Ovary (tissue), 3 donors: ENCODE data around the gene CBX7.

Experiments
- EP300 ChIP-seq: sonication (generic); formaldehyde crosslinking; IDR thresholded peaks from one replicate; pipeline ENCODE4 v1.6.1; 2017; ENCODE audit warnings: antibody characterized with exemption
- POLR2A ChIP-seq: fragments of 450-650 bp; IDR thresholded peaks from one replicate; pipeline ENCODE4 v1.6.1; 2017; ENCODE audit warnings: antibody characterized with exemption, mild to moderate bottlenecking, moderate library complexity
- TF ChIP-seq, protein P1 (sequence below), 3 donors: fragments of 450-650 bp in 2 of 3; fragments of 200-600 bp in 1 of 3; IDR thresholded peaks; one replicate each; pipeline versions ENCODE4 v1.5.1 to v1.8.0; 2016 to 2022; ENCODE audit warnings: antibody characterized with exemption in 3 of 3, mild to moderate bottlenecking in 1 of 3
- donor health status: DM: no; HTN: no; CAD: no.

GRCh38 chr22:39087881-39088684 lies 64.4 kb downstream of the CBX7 start:
- TF ChIP-seq POLR2A = no peak
- TF ChIP-seq, protein P1, sequence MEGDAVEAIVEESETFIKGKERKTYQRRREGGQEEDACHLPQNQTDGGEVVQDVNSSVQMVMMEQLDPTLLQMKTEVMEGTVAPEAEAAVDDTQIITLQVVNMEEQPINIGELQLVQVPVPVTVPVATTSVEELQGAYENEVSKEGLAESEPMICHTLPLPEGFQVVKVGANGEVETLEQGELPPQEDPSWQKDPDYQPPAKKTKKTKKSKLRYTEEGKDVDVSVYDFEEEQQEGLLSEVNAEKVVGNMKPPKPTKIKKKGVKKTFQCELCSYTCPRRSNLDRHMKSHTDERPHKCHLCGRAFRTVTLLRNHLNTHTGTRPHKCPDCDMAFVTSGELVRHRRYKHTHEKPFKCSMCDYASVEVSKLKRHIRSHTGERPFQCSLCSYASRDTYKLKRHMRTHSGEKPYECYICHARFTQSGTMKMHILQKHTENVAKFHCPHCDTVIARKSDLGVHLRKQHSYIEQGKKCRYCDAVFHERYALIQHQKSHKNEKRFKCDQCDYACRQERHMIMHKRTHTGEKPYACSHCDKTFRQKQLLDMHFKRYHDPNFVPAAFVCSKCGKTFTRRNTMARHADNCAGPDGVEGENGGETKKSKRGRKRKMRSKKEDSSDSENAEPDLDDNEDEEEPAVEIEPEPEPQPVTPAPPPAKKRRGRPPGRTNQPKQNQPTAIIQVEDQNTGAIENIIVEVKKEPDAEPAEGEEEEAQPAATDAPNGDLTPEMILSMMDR (IDR thresholded peaks at IDR 0.05) = no peak
- no peak for TF ChIP-seq EP300
